ENCODE data around the gene WDFY3. TPM values are rescaled to one million over a fixed set of nuclear protein-coding genes. Genes with fewer than 3 reads are reported as not detected.

The WDFY3 gene
- total and polyA plus RNA-seq, 10 donors: 1.6 to 208 (median 127) TPM

- no peak for DNase-seq
- peaks cover 0 to 8% (median 2%) of the 10 kb centered on the region in 6 donors for H3K4me1 ChIP-seq
- intact Hi-C loops (cut with DNase I; ENCODE audit: low total_unique reads): no loop called here
- H3K9me3 ChIP-seq: no peaks in the 10 kb centered on the region
- no peak overlapping the region for H3K27ac ChIP-seq
- WGBS, 5 donors: 76 to 92% (median 88%) methylated on average over 8 to 9 of the region's 9 CpGs
- no peak for TF ChIP-seq POLR2A (IDR thresholded peaks at IDR 0.05)
- no peak for TF ChIP-seq POLR2AphosphoS5 (IDR thresholded peaks at IDR 0.05)
- TF ChIP-seq CTCF (IDR thresholded peaks at IDR 0.05 in 8 of 11, conservative IDR thresholded peaks at IDR 0.05 in 3 of 11): no peak
- H3K4me3 ChIP-seq: no peak overlapping the region
- peaks cover 0 to 100% (median 36%) of the 10 kb centered on the region in 6 donors for H3K36me3 ChIP-seq
- no peaks in the 10 kb centered on the region for H3K27me3 ChIP-seq (replicated peaks in 1 of 7)
Observed at GRCh38 chr4:84677093-84677492, 289.4 kb downstream of the WDFY3 start.

- TF ChIP-seq POLR2A (IDR thresholded peaks at IDR 0.05) (no peak), CTCF (IDR thresholded peaks at IDR 0.05 in 8 of 11, conservative IDR thresholded peaks at IDR 0.05 in 3 of 11) (no peak), POLR2AphosphoS5 (IDR thresholded peaks at IDR 0.05) (no peak)
- no peak overlapping the region for H3K27ac ChIP-seq
- intact Hi-C loops (cut with DNase I; ENCODE audit: low total_unique reads): no loop called here
- no peak for DNase-seq
- no peak overlapping the region for H3K4me3 ChIP-seq
- no peaks in the 10 kb centered on the region for H3K4me1 ChIP-seq
- no peaks in the 10 kb centered on the region for H3K27me3 ChIP-seq (replicated peaks in 1 of 7)
- 40 to 79% (median 60%) methylated on average over 1 of the region's 1 CpG for WGBS, 5 donors
- H3K9me3 ChIP-seq: no peaks in the 10 kb centered on the region
- peaks cover 0 to 100% (median 33%) of the 10 kb centered on the region in 6 donors for H3K36me3 ChIP-seq
Observed at GRCh38 chr4:84673475-84674240, 292.8 kb downstream of the WDFY3 start.

- Histone ChIP-seq H3K4me3 (no peak overlapping the region), H3K9me3 (no peaks in the 10 kb centered on the region), H3K4me1 (no peaks in the 10 kb centered on the region), H3K36me3 (peaks cover 0 to 100% (median 21%) of the 10 kb centered on the region in 6 donors), H3K27ac (no peak overlapping the region), H3K27me3 (replicated peaks in 1 of 7) (no peaks in the 10 kb centered on the region)
- intact Hi-C loops (cut with DNase I; ENCODE audit: low total_unique reads): no loop called here
- no peak for TF ChIP-seq CTCF (IDR thresholded peaks at IDR 0.05 in 8 of 11, conservative IDR thresholded peaks at IDR 0.05 in 3 of 11)
- no peak for TF ChIP-seq POLR2AphosphoS5 (IDR thresholded peaks at IDR 0.05)
- TF ChIP-seq POLR2A (IDR thresholded peaks at IDR 0.05): no peak
- DNase-seq: no peak
Observed at GRCh38 chr4:84672177-84672576, 294.3 kb downstream of the WDFY3 start.

GRCh38 chr4:84669201-84669600 lies 297.3 kb downstream of the WDFY3 start:
- WGBS, 5 donors: 81 to 95% (median 93%) methylated on average over 1 of the region's 1 CpG
- DNase-seq: no peak
- TF ChIP-seq POLR2AphosphoS5 (IDR thresholded peaks at IDR 0.05) (no peak), CTCF (IDR thresholded peaks at IDR 0.05 in 8 of 11, conservative IDR thresholded peaks at IDR 0.05 in 3 of 11) (no peak), POLR2A (IDR thresholded peaks at IDR 0.05) (no peak)
- no peaks in the 10 kb centered on the region for H3K27me3 ChIP-seq (replicated peaks in 1 of 7)
- H3K36me3 ChIP-seq: peaks cover 0 to 91% (median 3%) of the 10 kb centered on the region in 6 donors
- intact Hi-C loops (cut with DNase I; ENCODE audit: low total_unique reads): no loop called here
- no peak overlapping the region for H3K27ac ChIP-seq
- H3K9me3 ChIP-seq: peaks cover 0 to 3% (median 0%) of the 10 kb centered on the region in 8 donors
- no peaks in the 10 kb centered on the region for H3K4me1 ChIP-seq
- H3K4me3 ChIP-seq: no peak overlapping the region

Data from spleen (tissue), 11 donors.